Skeletal muscle cell (primary cell): ENCODE data around the gene MYH6.

Experiments
- DNase-seq: peaks from one replicate; pipeline ENCODE4 v3.0.0-alpha.2; 2010; ENCODE audit warnings: low read depth
- H3K4me3 ChIP-seq: 2 replicates; pipeline ENCODE4 v1.5.1; 2011; ENCODE audit warnings: low read depth, mild to moderate bottlenecking, control low read depth, low read length, moderate library complexity

The MYH6 gene

DNA sequence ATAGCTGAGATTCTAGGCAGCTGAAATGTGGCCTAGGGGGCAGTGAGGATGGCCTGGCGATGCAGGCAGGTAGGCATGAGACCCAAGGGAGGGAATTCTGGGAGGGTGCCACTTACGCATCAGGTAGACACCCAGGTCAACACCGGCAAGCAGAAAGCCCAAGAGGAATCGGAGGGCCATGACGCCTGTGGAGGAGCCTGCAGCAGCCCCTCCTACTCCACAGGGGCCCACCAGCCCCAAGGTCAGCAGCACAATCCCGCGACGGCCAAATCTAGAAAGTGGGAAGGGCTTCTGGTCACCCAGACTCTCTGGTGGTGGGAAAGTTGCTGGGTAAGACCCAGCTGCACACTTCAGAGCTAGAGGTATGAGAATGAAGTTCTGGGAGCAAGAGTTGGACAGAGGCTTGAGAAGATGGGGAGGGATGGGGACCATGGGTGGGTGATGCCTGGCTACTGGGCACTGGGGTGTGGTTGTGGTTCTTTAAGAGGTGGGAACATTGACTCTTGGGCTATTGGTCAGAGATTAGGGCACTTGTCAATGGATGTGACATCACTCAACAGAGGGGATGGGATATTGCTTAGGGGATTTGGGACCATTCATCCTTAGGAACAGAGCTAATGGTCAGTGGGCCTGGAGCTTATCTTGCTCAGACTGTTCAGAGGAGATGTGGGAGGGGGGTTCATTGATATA is 58.8 kb downstream of the MYH6 start:
- H3K4me3 ChIP-seq, result no peak overlapping the region
- no peak for DNase-seq

DNA sequence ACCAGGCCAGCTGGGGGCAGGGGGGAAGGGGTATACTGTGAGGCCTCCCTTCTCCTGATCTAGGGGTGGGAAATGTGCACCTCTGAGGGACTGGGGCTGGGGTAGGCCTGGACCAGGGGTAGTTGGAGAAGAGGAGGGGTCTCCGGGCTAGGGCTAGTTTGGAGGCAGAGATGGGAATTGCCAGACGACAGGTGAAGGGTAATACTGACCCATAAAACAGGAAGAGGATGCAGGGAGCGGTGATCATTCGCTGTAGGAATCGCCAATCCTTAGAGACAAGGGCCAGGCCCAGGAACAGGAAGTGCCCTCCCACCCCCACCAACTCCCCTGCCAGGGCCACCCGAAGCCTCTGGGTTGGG is 59.8 kb downstream of the MYH6 start:
- no peak for DNase-seq

GRCh38 chr14:23347406-23348296 is 60.4 kb downstream of the MYH6 start:
- DNase-seq, result no peak
- no peak overlapping the region for H3K4me3 ChIP-seq

More for the DNA sequence above, 59.8 kb downstream of the MYH6 start:
- no peak overlapping the region for H3K4me3 ChIP-seq

DNA sequence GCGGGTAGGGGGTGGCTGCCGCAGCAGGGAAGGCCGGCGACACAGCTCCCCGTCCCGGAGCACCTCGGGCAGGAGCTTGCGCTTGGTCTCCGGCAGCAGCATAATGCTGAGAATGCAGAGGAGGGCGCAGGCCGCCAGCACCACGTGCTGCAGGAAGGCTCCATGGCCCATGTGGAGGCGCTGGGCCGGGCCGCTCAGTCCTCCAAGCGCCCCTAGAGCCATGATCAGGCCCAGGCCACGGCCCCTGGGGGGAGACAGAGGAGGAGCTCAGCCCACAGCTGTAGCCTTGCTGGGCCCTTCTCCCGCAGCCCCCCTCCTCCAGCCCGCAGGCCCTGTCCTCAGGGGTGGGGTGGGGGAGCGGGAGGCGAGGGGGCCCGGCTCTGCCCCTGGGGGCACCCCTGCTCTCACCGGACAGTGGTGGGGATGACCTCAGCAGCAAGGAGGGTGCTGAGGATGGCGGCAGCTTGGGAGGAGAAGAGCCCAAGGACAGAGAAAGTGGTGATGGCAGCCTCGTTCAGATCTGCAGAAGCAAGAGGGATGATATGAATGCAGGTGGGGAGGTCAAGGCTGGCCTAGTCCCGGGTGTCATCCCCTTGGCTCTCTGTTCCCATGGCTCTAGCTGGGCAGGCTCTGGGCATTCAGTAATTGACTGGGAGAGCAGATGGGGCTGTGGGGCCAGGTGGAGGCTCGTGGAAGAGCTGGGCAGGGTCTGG is 61.2 kb downstream of the MYH6 start:
- H3K4me3 ChIP-seq, result no peak overlapping the region
- DNase-seq, result no peak

GRCh38 chr14:23345987-23346692 is 61.9 kb downstream of the MYH6 start:
- no peak overlapping the region for H3K4me3 ChIP-seq
- DNase-seq, result no peak

- no peak overlapping the region for H3K4me3 ChIP-seq
- DNase-seq, result no peak
Observed at GRCh38 chr14:23344481-23344880, 63.6 kb downstream of the MYH6 start.

DNA sequence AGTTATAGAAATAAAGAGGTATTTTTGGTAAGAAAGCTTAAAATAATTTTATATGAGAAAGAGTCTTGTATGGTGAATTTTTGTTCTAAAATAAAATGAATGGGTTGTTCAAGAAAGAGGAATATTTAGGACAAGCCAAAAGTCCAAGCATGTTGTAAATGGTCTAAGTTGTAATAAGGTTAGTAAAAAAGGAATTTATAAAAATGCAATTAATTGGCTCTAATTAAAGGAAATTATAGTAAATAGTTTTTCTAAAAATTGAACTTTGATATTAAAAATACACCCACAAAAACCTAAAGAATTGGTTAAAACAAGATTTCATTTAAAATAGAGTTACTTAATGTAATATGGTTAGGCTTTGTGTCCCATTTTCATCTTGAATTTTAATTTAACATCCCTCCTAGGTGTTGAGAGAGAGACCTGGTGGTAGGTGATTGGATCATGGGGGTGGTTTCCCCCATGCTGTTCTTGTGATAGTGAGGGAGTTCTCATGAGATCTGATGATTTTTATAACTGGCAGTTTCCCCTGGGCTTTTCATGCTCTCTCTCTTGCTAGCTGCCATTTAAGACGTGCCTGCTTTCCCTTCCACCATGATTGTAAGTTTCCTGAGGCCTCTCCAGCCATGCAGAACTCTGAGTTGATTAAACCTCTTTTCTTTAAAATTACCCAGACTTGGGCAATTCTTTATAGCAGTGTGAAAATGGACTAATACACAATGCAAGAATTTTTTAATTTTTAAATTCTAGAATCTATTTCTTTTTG is 68.4 kb downstream of the MYH6 start:
- no peak for DNase-seq
- no peak overlapping the region for H3K4me3 ChIP-seq

DNA sequence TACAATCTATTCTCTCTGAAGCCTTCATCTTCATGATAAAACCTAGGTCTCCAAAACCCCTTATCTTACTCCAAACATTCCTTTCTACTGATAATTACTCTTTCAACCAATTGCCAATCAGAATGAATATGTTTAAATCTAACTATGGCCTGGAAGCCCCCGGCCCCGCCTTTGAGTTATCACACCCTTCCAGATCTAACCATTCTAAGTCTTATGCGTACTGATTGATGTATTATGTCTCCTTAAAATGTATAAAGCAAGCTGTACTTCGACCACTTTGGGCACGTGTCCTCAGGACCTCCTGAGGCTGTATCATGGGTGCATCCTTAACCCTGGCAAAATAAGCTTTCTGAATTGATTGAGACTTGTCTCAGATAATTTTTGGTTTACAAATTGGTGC is 72.5 kb downstream of the MYH6 start:
- DNase-seq, result no peak
- H3K4me3 ChIP-seq, result no peak overlapping the region
